ENCODE measurements around the gene TRAPPC12. TPM values are rescaled to one million over a fixed set of nuclear protein-coding genes. Genes with fewer than 3 reads are reported as not detected.

Gene TRAPPC12
- total RNA-seq, 1 experiment from 2014 or later, result 77.0 TPM

GRCh38 chr2:3398857-3399256, 19.4 kb downstream of the TRAPPC12 start:
- intact Hi-C loops (cut with micrococcal nuclease; ENCODE audit: unreplicated experiment), result no loop called here
- TF ChIP-seq, protein P1, sequence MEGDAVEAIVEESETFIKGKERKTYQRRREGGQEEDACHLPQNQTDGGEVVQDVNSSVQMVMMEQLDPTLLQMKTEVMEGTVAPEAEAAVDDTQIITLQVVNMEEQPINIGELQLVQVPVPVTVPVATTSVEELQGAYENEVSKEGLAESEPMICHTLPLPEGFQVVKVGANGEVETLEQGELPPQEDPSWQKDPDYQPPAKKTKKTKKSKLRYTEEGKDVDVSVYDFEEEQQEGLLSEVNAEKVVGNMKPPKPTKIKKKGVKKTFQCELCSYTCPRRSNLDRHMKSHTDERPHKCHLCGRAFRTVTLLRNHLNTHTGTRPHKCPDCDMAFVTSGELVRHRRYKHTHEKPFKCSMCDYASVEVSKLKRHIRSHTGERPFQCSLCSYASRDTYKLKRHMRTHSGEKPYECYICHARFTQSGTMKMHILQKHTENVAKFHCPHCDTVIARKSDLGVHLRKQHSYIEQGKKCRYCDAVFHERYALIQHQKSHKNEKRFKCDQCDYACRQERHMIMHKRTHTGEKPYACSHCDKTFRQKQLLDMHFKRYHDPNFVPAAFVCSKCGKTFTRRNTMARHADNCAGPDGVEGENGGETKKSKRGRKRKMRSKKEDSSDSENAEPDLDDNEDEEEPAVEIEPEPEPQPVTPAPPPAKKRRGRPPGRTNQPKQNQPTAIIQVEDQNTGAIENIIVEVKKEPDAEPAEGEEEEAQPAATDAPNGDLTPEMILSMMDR (IDR thresholded peaks at IDR 0.05; ENCODE audit: unreplicated experiment), result no peak
- no peak overlapping the region for H3K4me3 Mint-ChIP-seq (ENCODE audit: low read depth, unreplicated experiment)
- H3K27ac Mint-ChIP-seq (ENCODE audit: unreplicated experiment), result no peak overlapping the region
- peaks cover 7% of the 10 kb centered on the region for H3K9me3 Mint-ChIP-seq (ENCODE audit: low read depth, unreplicated experiment)
- no peaks in the 10 kb centered on the region for H3K27me3 Mint-ChIP-seq (ENCODE audit: unreplicated experiment)
- no peak for DNase-seq
- peaks cover 9% of the 10 kb centered on the region for H3K36me3 Mint-ChIP-seq (ENCODE audit: insufficient read depth, unreplicated experiment)
- H3K4me1 Mint-ChIP-seq (ENCODE audit: low read depth, unreplicated experiment), result no peaks in the 10 kb centered on the region
- BruUV-seq (replicated peaks), result no TSS peak
- CTCF ChIA-PET, result no interaction called here

- Mint-ChIP-seq H3K9me3 (ENCODE audit: low read depth, unreplicated experiment) (peaks cover 7% of the 10 kb centered on the region), H3K4me3 (ENCODE audit: low read depth, unreplicated experiment) (no peak overlapping the region), H3K27me3 (ENCODE audit: unreplicated experiment) (no peaks in the 10 kb centered on the region), H3K4me1 (ENCODE audit: low read depth, unreplicated experiment) (no peaks in the 10 kb centered on the region), H3K27ac (ENCODE audit: unreplicated experiment) (no peak overlapping the region), H3K36me3 (ENCODE audit: insufficient read depth, unreplicated experiment) (peaks cover 14% of the 10 kb centered on the region)
- no TSS peak for BruUV-seq (replicated peaks)
- TF ChIP-seq, protein P1 (IDR thresholded peaks at IDR 0.05; ENCODE audit: unreplicated experiment), result no peak
- no peak for DNase-seq
- CTCF ChIA-PET, result no interaction called here
- intact Hi-C loops (cut with micrococcal nuclease; ENCODE audit: unreplicated experiment), result no loop called here
These were observed 19.9 kb downstream of the TRAPPC12 start for GRCh38 chr2:3399381-3399780.

GRCh38 chr2:3399829-3400228, 20.3 kb downstream of the TRAPPC12 start:
- Mint-ChIP-seq H3K4me1 (ENCODE audit: low read depth, unreplicated experiment) (no peaks in the 10 kb centered on the region), H3K36me3 (ENCODE audit: insufficient read depth, unreplicated experiment) (peaks cover 14% of the 10 kb centered on the region), H3K27ac (ENCODE audit: unreplicated experiment) (no peak overlapping the region), H3K9me3 (ENCODE audit: low read depth, unreplicated experiment) (peaks cover 7% of the 10 kb centered on the region), H3K4me3 (ENCODE audit: low read depth, unreplicated experiment) (no peak overlapping the region), H3K27me3 (ENCODE audit: unreplicated experiment) (no peaks in the 10 kb centered on the region)
- CTCF ChIA-PET, result interaction anchor here (0.9 kb wide), 1 partner anchor 20 kb away, joined by 8 read pairs; no protein-coding TSS in a partner anchor
- no peak for DNase-seq
- BruUV-seq (replicated peaks), result no TSS peak
- intact Hi-C loops (cut with micrococcal nuclease; ENCODE audit: unreplicated experiment), result no loop called here
- TF ChIP-seq, protein P1 (IDR thresholded peaks at IDR 0.05; ENCODE audit: unreplicated experiment), result no peak

GRCh38 chr2:3403587-3404334, 24.3 kb downstream of the TRAPPC12 start:
- H3K9me3 Mint-ChIP-seq (ENCODE audit: low read depth, unreplicated experiment), result no peaks in the 10 kb centered on the region
- no peak overlapping the region for H3K4me3 Mint-ChIP-seq (ENCODE audit: low read depth, unreplicated experiment)
- H3K27ac Mint-ChIP-seq (ENCODE audit: unreplicated experiment), result no peak overlapping the region
- TF ChIP-seq, protein P1 (IDR thresholded peaks at IDR 0.05; ENCODE audit: unreplicated experiment), result no peak
- no peaks in the 10 kb centered on the region for H3K4me1 Mint-ChIP-seq (ENCODE audit: low read depth, unreplicated experiment)
- CTCF ChIA-PET, result no interaction called here
- intact Hi-C loops (cut with micrococcal nuclease; ENCODE audit: unreplicated experiment), result no loop called here
- H3K36me3 Mint-ChIP-seq (ENCODE audit: insufficient read depth, unreplicated experiment), result peaks cover 7% of the 10 kb centered on the region
- BruUV-seq (replicated peaks), result no TSS peak
- DNase-seq, result no peak
- no peaks in the 10 kb centered on the region for H3K27me3 Mint-ChIP-seq (ENCODE audit: unreplicated experiment)
